Cardiac muscle cell (in vitro differentiated cells and primary cell): Measurements from ENCODE around the gene NCAPD2. TPM values are rescaled to one million over a fixed set of nuclear protein-coding genes. Genes with fewer than 3 reads are reported as not detected.
"Not testable (repeated sequence)": the region's sequence is repeated elsewhere in the genome, so short reads cannot be mapped to it uniquely, and the experiment has no call there.

Source experiments
- DNase-seq, 2 donors: peaks; one replicate each; pipeline versions ENCODE4 v3.0.0 to v3.0.0-alpha.2; 2010 to 2017; ENCODE audit warnings: low read depth in 1 of 2, low spot score in 1 of 2
- H3K27ac ChIP-seq: fragments of 200-600 bp; sonication (generic); 2 replicates; pipeline ENCODE4 v1.5.1; 2016
- H3K27me3 ChIP-seq: fragments of 200-600 bp; sonication (generic); 2 replicates; pipeline ENCODE4 v1.6.0; 2016; ENCODE audit warnings: control low read depth
- H3K36me3 ChIP-seq: fragments of 200-600 bp; sonication (generic); 2 replicates; pipeline ENCODE4 v1.5.1; 2016; ENCODE audit warnings: control low read depth
- H3K4me1 ChIP-seq: fragments of 200-600 bp; sonication (generic); 2 replicates; pipeline ENCODE4 v1.8.1; 2017; ENCODE audit warnings: low read depth, mild to moderate bottlenecking, mixed run types
- H3K4me3 ChIP-seq: fragments of 200-600 bp; sonication (generic); 2 replicates; pipeline ENCODE4 v1.5.1; 2016; ENCODE audit warnings: mild to moderate bottlenecking
- H3K9me3 ChIP-seq: fragments of 200-600 bp; sonication (generic); 2 replicates; pipeline ENCODE4 v1.5.1; 2017; ENCODE audit warnings: low read depth, mild to moderate bottlenecking, control low read depth
- polyA plus RNA-seq: library from polyadenylated mRNA; unstranded; fragments of >200 nt; fragmentation: Nextera tagmentation; extraction: Ambion mirVana; gene quantifications from 2 replicates; pipeline ENCODE4 v1.2.1, GENCODE V29; 2016
- total RNA-seq: library from RNA; depleted of rRNA; stranded (reverse); fragments of >200 nt; gene quantifications from 2 replicates; pipeline ENCODE4 v1.2.3, GENCODE V29; 2016
- TF ChIP-seq, protein P1 (sequence below): IDR thresholded peaks from 2 replicates; pipeline ENCODE4 v1.5.1; 2012; ENCODE audit warnings: low read depth, mild to moderate bottlenecking, low read length

NCAPD2 gene
- total and polyA plus RNA-seq, 2 experiments from 2014 or later = 20.2 to 134 TPM

DNA sequence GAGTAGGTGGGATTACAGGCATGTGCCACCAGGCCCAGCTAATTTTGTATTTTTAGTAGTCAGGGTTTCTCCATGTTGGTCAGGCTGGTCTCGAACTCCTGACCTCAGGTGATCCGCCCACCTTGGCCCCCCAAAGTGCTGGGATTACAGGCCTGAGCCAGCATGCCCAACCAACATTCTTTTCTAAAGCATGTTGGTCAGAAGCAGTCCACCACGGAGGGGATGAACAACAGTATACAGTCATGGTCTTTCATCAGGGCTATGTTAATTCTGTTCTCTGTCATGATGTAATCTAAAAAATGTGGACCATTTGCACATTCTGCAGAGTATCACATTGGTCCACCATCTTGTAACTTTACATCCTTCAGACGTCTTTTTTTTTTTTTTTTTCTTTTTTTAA, 4.5 kb upstream of the NCAPD2 start:
- no peak overlapping the region for H3K27ac ChIP-seq
- no peak overlapping the region for H3K4me3 ChIP-seq
- no peaks in the 10 kb centered on the region for H3K9me3 ChIP-seq
- H3K4me1 ChIP-seq = peaks cover 4% of the 10 kb centered on the region
- TF ChIP-seq, protein P1, sequence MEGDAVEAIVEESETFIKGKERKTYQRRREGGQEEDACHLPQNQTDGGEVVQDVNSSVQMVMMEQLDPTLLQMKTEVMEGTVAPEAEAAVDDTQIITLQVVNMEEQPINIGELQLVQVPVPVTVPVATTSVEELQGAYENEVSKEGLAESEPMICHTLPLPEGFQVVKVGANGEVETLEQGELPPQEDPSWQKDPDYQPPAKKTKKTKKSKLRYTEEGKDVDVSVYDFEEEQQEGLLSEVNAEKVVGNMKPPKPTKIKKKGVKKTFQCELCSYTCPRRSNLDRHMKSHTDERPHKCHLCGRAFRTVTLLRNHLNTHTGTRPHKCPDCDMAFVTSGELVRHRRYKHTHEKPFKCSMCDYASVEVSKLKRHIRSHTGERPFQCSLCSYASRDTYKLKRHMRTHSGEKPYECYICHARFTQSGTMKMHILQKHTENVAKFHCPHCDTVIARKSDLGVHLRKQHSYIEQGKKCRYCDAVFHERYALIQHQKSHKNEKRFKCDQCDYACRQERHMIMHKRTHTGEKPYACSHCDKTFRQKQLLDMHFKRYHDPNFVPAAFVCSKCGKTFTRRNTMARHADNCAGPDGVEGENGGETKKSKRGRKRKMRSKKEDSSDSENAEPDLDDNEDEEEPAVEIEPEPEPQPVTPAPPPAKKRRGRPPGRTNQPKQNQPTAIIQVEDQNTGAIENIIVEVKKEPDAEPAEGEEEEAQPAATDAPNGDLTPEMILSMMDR = no peak
- no peaks in the 10 kb centered on the region for H3K27me3 ChIP-seq
- H3K36me3 ChIP-seq = peaks cover 8% of the 10 kb centered on the region
- DNase-seq = peak in 1 of 2 donors; percentile 5

DNA sequence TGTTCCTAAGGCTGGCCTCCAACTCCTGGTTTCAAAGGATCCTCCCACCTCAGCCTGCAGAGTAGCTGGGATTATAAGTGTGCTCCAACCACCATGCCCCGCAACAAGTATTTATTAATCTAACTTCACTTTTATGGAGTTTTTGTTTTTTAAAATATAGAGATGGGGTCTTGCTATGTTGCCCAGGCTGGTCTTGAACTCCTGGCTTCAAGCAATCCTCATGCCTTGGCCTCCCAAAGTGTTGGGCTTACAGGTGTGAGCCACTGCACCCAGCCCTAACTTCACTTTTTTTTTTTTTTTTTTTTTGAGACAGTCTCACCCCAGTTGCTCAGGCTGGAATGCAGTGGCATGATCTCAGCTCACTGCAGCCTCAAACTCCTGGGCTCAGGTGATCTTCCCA, 3.2 kb upstream of the NCAPD2 start:
- not testable (repeated sequence) for DNase-seq, H3K9me3 ChIP-seq, H3K27me3 ChIP-seq, H3K4me3 ChIP-seq, H3K27ac ChIP-seq
- peaks cover 14% of the 10 kb centered on the region for H3K36me3 ChIP-seq
- H3K4me1 ChIP-seq = peaks cover 14% of the 10 kb centered on the region

DNA sequence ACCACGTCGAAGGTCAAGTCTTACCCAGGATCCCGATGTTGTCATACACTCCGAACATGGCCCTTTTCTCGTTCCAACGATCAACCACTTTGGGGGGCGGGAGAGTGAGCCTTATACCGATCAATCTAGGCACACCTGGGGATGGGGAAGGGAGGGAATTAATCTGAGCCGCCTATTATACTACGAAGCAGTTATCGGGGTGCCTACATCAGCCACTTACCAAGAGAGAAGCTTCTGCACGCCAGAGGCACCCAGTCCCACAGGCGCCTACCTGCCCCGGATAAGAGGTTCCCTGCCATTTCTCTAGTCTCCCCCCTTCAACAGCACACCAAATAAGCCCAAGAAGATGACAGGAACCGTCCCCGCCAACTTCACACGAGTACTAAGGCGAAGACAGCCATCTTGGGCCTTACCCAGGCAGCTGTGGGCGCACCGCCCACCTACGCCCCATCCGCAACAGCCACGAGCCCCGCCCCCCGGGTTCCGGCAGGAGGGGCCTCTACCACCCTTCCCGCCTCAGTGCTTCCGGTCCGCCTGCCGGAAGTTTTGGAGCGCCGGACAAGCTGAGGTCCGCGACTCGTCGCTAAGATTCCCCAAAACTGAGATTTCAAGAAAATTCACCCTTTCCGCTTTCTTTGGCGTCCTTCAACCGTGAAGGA, 935 bp upstream of the NCAPD2 start, which contains the start of gene MRPL51:
Gene MRPL51, minus strand, starts transcription at position 425 of the 659 bp plus-strand sequence. Its CDS starts 126 bp downstream, at position 299.
- peak within 1 kb of the TSS; percentile 69 for H3K4me3 ChIP-seq
- H3K36me3 ChIP-seq = peaks cover 20% of the 10 kb centered on the region
- peaks cover 14% of the 10 kb centered on the region for H3K4me1 ChIP-seq
- H3K27me3 ChIP-seq = no peaks in the 10 kb centered on the region
- DNase-seq = peak; percentile 96 to 97
- TF ChIP-seq, protein P1 = no peak
- no peaks in the 10 kb centered on the region for H3K9me3 ChIP-seq
- peak within 1 kb of the TSS; percentile 93 for H3K27ac ChIP-seq

DNA sequence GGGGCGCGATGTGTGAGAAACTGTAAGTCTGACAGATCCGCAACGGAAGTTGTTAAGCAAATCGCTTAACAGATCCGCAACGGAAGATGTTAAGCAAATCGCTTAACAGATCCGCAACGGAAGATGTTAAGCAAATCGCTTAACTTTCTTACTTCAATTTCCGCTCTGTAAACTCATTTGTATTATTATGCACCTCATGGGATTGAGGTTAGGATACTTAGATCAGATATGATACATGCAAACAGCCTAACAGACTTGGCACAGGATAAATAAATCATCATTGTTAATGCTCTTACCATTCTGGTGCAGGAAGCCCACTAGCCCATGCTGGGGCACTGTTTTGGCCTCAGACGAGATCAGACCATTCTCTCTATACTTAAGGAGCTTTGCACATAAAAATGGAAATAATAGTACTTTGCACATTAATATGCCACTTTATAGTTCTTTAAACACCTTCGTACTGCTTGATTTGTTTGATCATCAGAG, 399 bp downstream of the NCAPD2 start:
- Histone ChIP-seq H3K9me3 (no peaks in the 10 kb centered on the region), H3K27me3 (no peaks in the 10 kb centered on the region), H3K36me3 (peaks cover 30% of the 10 kb centered on the region), H3K4me3 (peak overlapping the region; percentile 69), H3K27ac (peak overlapping the region; percentile 85), H3K4me1 (peaks cover 14% of the 10 kb centered on the region)
- DNase-seq = no peak
- TF ChIP-seq, protein P1 = no peak

DNA sequence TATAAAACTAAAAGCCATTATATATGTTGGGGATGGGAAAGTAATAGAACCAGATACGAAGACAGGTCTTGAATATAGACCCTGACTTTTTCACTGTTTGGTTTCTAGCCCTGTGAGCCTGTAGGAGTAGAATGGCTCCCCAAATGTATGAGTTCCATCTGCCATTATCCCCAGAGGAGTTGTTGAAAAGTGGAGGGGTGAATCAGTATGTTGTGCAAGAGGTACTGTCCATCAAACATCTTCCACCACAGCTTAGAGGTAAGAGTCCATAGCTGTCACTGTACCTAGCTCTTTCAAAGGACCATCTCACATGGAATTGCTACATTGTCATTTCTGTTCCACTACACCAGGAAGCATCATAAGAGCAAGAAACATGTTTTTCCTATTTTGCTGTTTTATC, 1.1 kb downstream of the NCAPD2 start:
- Histone ChIP-seq H3K4me3 (peak overlapping the region; percentile 69), H3K27ac (no peak overlapping the region), H3K4me1 (peaks cover 14% of the 10 kb centered on the region), H3K36me3 (peaks cover 35% of the 10 kb centered on the region), H3K27me3 (no peaks in the 10 kb centered on the region), H3K9me3 (no peaks in the 10 kb centered on the region)
- TF ChIP-seq, protein P1 = no peak
- DNase-seq = no peak

DNA sequence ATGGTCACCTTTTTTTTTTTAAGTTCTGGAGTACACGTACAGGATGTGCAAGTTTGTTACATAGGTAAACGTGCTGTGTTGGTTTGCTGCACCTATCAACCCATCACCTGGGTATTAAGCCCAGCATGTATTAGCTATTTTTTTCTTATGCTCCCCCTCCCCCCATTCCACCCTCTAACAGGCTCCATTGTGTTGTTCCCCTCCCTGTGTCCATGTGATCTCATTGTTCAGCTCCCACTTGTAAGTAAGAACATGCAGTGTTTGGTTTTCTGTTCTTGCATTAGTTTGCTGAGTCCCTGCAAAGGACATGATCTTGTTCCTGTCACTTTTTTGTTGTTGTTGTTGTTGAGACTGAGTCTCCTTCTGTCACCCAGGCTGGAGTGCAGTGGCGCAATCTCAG, 3.4 kb downstream of the NCAPD2 start:
- Histone ChIP-seq H3K36me3 (peaks cover 28% of the 10 kb centered on the region), H3K4me1 (peaks cover 13% of the 10 kb centered on the region)
- H3K27ac ChIP-seq, H3K9me3 ChIP-seq, H3K27me3 ChIP-seq, DNase-seq, H3K4me3 ChIP-seq: not testable (repeated sequence)
